Right renal pelvis (tissue), 4 donors: ENCODE results near the gene ZBTB17. TPM values are rescaled to one million over a fixed set of nuclear protein-coding genes. Genes with fewer than 3 reads are reported as not detected.

Experiments
- DNase-seq, 4 donors: peaks; one replicate each; pipeline ENCODE4 v3.0.0-alpha.2; 2013; ENCODE audit warnings: low read depth in 4 of 4, low spot score in 3 of 4, missing footprints in 1 of 4
- polyA plus RNA-seq, 4 donors: library from polyadenylated mRNA; unstranded; fragments of 120-200 nt; gene quantifications; one replicate each; pipeline ENCODE4 v1.2.1, GENCODE V29; 2013; ENCODE audit not compliant: insufficient read length in 4 of 4

Gene ZBTB17
- polyA plus RNA-seq, 4 donors, result 27.7 to 32.2 (median 28.7) TPM

DNA sequence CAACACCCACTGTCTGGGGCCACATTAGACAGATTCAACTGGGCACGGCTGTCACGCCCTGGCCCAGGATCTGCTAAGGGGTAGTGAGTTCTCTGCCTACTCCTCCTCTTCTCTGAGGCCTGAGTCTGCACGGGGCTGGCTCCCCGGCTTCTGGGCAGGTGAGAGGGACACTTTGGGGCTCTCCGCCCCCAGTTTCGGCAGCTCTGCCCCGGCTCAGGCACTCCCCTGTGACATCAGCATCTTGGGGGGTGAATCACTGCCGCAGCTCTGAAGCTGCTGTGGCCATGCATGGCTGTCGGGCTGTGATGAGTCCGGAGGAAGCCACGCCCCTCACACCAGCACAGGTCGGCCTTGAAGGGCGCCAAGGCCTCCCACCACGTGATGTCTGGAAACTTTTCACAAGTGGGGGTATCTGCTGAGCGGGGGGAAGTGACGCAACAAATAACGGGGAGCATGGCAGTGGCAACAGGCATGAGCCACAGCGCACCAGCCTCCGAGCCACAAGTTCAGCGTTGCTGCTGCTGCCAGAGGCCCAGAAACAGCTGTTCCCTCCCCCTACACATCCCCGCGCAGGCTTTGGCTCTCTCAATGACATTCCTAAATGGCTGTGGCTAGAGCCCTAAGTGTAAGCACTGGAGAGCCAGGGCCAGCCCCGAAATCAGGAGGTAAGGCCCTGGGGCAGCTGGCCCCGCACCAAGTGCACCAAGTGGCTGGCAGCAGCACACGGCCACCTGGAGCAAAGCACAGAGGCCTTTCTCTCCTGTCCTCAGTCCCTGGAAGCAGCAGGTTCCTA is 26.3 kb downstream of the ZBTB17 start:
- DNase-seq, result peak in 2 of 4 donors; percentile 38 to 40

DNA sequence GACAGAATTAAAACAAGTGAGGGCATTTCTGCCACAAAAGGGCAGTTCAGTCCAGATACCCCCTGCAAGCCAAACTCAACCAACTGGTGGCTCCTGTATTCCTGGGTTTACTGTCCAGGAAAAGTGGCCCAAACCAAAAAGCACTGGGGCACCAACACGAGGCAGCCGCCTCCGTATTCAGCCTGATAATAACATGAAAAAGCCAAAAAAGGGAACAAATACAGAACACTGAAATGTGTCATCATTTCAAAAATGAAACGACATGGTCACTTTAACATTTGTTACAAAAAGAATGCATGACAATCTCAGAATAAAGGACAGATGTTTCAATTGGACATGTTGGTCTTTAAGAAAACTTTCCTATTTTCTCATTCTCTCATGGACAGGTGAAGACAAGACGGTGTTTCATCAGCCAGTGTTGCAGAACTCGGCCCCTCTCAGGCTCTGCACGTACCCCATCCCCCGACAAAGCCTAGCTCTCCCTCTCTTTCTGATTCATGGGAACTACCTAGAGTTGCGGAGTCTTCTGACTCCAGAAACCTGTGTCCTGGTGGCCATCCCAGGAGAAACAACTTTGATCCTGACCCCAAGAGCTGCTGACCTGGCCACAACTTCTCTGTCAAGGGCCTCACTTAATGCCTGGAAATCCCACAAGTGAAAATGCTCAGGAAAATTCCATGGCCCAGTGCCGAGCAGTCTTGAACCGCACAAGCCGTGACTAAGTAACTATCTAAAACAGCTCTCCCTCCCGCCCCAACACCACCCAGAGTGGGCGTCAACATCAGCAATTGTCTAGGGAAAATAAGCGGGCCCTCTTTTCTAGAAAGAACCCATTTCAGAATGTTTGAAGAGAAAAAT is 27.1 kb downstream of the ZBTB17 start:
- no peak for DNase-seq

DNA sequence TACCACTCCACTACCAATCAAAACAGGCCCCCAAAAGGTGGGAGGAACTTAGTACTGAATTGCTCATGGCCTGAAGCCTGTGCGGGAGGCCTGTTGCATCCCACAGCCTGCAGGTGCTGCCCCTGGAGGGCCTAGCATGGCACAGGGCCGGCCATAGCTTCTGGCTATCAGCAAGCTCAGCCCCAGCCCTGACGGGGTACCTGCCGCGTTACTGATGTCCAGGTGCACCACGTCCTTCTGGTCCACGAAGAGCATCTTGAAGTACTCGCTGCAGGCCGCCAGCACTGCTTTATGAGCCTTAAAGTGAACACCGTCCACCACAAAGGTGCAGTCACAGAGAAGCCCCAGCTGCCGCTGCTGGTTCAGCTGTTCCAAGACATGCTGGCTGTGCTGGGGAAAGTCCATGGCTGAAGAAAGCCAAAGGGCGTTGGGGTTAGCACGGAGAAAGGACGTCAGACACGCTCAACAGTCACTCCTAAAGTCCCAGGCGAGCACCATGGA is 27.8 kb downstream of the ZBTB17 start:
- no peak for DNase-seq

DNA sequence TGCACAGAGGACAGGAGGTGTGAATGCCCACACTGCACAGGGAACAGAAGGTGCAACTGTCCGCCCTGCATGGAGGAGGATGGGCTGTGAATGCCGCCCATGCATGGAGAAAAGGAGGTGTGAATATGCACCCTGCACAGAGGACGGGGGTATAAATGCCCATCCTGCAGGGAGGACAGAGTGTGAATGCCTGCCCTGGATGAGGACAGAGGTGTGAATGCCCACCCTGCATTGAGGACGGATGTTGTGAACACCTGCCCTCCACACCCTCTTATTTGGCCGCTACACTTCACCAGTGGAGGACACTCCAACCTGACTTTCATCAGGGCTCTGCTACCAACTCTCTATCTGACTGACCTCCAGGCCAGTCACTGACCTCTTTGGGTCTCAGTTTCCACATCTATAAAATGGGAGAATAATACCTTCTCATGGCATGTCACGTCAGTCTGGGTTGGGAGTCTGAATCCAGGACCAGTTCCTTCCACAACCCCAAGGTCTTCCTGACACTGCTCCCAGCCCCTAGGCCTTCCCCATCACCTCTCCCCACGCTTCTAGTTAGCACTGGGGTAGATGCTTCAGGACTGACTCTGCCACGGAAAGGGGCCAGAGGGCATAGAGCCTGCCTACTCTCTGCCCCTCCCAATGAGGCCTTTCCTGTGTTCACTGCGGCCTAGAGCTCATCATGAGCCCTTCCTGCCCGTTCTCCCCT is 28.4 kb downstream of the ZBTB17 start:
- DNase-seq, result no peak

DNA sequence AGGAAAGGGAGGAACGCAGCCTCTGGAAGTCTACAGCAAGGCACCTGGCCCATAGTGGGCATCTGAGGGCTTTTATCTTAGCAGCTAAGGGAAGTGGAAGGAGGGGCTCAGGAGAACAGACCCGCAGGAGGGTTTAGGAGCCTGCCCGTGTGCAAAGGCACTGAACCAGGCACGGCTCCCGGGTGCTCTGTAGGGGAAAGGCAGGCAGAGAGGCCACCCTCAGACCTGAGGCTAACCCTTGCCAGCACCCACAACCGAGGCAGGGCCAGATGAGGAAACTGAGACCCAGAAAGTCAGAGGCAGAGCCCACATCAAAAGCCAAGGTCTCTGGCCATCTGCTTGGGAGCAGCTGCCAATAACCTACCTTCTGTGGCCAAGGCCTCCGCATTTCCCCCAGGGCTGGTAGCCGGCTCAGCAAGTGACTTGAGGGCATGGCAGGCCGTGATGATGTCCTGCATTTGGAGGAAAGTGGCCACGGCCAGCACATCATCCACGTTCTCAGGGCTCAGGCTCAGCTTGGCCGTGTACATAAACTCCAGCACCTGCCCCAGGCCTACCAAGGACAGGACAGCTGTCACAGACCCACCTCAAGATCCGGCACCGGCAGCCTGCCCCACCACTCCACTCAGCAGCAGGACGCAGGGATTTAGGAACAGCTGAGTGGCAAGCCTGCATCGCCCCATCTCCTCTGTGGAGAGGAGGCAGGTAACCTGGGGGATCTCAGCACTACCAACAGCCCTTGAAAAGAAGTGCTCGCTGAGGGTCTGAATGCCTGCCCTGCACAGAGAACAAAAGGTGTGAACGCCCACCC is 29.1 kb downstream of the ZBTB17 start:
- DNase-seq, result no peak

DNA sequence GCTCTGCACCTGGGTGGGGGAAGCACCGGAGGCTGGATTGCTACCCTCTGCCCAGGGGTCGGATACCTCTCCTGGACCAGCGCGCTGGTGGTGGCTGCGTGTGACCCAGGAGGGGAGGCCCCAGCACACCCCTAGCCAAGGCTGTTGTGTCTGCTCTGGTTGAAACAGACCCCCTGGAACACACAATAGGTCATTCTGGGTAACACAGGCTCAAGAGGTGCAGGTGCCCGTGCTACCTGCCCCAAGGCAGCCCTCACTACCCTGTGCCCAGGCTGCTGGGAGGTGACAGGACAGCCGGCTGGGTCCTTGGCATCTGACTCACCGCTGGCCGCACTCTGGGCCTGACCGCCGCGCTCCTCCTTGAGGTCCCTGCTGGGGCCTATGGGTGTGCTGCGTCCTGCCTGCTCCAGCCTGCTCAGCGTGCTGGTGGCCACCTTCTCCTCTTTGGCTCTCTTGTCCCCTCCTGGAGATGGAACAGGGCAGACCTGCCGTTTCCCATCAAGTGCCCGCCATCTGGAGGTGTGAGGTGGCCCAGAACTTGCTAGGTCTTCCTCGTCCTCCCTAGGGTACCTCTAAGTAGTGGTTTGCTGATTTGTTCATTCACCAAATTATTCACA is 30.0 kb downstream of the ZBTB17 start:
- no peak for DNase-seq

DNA sequence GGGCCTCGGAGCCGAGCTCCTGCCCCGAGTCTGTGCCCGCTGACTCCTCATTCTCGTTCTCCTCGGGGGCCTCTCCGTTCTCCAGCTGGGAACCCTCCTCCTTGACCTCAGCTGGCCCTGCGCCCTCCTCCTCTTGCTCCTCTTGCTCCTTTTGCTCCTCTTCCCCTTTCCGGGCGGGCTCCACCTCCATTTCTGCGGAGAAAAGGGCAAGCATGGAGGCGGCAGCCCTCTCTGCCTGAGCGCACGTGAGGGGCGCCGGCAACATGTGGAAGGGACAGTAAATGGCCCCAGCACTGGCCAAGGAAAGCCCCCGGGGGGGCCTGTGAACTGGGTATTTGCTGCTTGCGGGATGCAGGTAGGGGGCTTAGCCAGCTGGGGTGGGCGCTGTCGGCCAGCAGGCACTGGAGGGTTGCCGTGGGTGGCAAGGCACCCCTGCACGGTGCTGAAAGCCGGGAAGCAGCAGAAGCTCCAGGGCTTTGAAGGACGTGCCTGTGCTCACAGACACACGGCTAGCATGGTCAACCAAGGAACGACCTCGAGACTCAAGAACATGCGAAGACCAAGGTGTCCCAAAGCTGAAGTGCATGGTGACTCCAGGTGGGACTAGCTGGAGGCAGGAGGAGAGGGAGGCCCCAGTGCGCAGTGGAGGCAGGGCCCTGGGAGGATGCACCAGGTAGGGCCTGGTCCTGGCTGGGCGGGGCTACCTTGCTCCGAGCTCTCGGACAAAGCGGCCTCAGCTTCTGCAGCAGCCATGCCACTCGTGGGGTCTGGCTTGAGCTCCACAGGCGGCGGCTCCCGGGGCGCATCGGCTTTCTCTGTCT is 30.7 kb downstream of the ZBTB17 start:
- DNase-seq, result no peak

DNA sequence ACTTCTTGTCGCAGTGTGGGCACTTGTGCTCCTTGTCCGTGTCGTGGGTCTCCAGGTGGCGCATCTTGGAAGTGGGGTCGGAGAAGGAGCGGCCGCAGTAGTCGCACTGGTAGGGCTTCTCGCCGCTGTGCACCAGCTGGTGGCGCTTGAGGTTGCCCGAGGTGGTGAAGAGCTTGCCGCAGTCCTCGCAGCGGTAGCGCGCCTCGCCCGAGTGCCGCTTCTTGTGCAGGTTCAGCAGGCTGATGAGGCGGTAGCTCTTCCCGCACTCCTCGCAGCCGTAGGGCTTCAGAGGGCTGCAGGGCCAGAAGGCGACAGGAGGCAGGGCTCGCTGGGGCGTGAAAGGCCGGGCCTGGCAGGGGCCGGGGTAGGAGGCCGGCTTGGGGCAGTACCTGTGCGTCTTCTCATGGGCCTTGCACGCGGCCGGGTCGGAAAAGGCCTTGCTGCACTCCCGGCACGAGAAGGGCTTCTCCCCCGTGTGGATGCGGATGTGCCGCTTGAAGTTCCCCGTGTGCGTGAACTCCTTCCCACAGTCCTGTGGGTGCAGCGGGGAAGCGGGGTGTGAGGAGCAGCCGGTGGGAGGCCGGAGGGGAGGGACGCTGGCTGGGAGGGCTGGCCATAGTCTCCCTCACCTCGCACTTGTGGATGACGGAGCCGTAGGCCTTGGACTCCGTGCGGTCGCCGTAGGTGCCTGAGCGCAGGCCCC is 31.4 kb downstream of the ZBTB17 start:
- DNase-seq, result no peak

DNA sequence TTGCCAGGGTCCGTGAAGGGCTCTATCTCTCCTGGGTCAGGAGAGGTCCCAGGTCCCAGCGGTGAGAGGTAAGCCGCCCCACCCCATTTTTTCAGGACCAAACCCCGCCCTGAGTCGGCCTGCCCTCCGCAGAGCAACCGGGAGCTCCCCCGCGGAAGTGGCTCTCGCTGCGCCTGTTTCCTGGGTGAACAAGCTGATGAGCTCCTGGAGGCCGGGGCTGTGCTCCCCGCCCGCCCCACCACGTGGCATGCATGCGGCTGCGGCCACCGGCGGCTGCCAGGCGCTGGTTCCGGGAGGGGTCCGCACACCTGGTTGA is 32.0 kb downstream of the ZBTB17 start:
- DNase-seq, result no peak

DNA sequence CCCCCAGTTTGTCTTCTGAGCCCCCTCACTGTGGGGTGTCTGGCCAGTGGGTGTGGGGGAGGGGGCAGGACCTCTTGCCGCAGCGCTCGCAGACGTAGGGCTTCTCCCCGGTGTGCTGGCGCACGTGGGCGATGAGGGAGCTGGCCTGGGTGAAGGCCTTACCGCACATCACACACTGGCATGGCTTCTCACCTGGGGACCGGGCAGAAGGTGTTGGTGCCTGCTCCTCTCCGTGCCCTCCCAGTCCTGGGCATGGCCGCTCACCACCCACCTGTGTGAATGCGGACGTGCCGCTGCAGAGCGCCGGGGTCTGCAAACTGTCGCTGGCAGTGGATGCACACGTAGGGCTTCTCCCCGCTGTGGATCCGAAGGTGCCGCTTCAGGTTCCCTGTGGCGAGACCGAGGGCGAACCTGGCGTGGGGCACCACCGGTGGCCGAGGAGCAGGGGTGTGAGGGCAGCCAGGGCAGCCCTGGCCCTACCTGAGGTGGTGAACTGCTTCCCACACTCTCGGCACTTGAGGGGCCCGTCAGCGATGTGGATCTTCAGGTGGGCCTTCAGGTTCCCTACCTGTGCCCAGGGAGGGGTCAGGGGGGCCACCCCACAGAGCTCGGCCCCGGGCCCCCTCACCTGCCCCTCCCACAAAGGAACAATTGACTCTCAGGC is 32.4 kb downstream of the ZBTB17 start:
- DNase-seq, result no peak

DNA sequence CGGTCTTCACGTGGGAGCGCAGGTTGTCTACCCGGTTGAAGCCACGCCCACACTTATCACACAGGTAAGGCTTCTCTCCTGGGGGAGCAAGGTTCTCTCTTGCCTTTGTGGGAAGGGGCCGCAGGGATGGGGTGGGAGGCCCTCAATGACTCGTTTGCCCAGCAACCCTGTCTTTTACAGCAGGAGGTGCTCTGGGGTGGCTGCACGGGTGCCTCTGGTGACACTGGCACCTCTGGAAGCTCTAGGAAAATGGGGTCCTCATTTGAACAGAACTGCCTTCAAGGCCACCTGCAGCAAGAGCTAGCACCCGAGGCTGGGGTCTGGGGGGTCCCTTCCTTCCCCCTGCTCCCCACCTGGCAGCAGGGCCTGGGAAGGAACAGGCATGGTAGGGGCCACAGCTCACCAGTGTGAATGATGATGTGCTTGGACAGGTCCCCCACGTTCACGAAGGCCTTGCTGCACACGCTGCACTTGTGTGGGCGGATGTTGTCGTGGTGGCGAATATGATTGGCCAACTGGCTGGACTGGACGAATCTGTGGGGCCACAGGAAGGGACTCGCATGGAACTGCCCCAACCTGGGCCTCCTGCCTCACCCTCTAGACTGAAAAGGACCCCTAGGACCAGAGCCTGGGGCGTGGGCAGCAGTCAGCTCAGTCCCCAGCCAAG is 33.1 kb downstream of the ZBTB17 start:
- DNase-seq, result no peak

DNA sequence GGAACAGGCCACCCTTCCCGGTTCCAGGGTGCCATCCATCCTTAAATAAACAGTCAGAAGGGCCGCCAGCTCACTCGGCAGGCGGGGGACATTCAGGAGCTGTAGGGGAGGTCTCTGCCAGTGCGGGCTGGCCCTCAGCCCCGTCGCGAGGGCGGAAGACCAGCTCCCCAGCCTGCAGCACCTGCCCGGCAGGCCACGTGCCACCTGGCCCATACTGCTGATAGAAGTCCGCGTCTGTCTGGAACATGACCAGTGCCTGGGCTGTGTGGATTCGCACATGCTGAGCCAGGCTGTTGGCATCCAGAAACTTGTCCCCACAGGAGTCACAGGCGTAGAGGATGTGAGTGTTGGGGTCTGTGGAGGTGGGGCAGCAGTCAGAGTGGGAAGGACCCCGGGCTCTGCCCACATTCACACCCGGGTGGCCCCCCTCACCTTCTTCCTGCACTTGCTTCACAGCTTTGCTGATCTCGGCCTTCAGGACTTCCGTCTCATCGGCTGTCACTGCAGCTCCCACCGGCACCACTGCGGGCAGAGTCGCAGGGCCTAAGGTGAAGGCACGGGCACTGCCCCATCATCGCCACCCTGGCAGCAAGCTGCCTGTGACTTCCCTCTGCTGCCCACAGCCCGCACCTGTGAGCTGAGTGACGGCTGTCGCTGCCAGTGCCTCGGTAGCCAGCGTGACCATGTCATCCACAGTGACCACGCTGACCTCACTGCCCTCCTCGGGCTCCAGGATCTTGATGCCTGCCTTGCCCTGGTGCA is 33.8 kb downstream of the ZBTB17 start:
- DNase-seq, result no peak

DNA sequence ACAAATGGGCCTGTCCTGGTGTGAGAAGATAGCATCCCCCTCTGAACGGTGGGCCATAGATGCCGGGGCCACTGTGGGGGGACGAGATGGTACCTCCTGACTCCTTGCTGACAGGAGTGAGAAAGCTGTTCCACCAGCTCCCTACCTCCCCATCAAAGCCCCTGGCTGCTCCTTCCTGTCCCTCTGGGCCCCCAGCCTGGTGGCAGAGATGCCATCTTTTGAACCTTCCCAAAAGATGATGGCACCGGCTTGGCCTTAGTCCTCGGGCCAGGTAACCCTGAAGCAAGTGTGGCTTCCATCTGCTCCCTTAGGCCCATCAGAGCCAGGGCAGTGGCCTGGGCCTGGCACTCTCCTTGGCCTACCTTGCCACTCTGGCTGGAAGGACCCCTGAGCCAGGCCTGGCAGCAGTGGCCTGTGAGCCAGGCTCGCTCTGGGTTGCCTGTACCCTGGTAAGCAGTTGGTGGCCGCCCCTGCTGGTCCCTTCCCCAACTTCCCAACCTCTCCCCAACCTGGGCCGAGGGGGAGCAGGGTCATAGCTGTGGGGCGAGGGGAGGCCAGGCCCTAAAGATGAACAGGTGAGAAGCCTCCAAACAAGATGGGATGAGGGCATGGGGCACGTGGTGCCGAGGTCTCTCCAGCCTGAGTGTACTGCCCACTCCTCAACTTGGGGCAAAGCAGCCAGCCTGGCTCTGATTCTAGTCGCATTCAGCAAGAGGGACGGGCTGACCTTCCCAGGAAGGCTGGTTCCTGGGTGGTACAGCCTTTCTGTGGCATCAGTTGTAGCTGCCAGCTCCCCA is 34.7 kb downstream of the ZBTB17 start:
- no peak for DNase-seq

DNA sequence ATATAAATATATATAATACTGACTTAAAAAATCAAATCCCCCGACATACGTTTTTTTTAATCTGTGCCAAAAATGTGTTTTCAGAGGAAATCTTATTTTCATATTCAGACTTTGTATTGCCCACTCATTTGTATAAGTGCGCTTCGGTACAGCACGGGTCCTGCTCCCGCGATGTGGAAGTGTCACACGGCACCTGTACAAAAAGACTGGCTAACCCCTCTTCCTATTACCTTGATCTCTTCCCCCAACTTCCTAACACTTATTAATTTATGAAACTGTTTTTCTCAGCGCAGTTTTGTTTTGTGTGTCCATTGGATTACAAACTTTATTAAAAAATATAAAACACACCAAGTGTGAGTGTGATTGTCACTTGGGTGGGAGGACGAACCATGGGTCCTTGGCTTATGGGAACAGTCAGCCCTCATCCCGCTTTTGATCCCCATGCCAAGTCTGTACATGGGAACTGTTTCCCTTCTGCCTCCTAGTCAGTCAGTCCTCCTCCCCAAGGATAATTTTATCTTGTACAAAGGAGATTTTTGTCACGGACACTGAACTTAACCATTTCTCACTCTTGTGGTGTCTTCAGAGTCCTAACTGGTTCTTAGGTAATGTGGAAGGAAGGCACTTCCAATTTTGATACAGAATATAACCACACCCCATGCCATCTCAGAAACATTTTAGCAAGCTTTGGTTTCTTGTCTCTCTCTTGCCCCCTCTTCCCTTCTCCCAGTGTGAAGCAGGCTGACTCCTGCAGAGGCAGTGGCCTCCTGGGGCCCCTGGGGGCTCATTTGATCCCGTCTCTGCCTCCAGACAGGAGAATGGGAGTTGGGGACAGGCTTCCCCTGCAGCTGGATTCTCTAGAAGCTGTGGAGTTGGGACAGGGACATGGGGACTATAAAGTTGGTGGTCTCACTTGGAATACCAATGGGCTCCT is 35.5 kb downstream of the ZBTB17 start:
- DNase-seq, result no peak
